ENCODE data around the gene NR1I3. TPM values are rescaled to one million over a fixed set of nuclear protein-coding genes. Genes with fewer than 3 reads are reported as not detected.

Gene NR1I3
- total RNA-seq, 1 experiment from 2014 or later: not detected

GRCh38 chr1:161198897-161199431 lies 39.0 kb downstream of the NR1I3 start, which contains the start of gene ADAMTS4:
TSS of gene ADAMTS4 (minus strand) at chr1:161199054. CDS start at chr1:161198627, 427 bp downstream.
- no peak for DNase-seq
- H3K27me3 ChIP-seq (ENCODE audit: low read length): no peaks in the 10 kb centered on the region
- H3K4me2 ChIP-seq (ENCODE audit: low read depth, low read length, poor library complexity, severe bottlenecking): no peak within 1 kb of the TSS
- no peaks in the 10 kb centered on the region for H3K9me2 ChIP-seq (replicated peaks; ENCODE audit: insufficient read depth, low read length)
- peaks cover 17% of the 10 kb centered on the region for H3K79me2 ChIP-seq (ENCODE audit: low read length)
- peaks cover 3% of the 10 kb centered on the region; the same call in 1 of the 2 replicates for H3K36me3 ChIP-seq (ENCODE audit: insufficient read depth, low read length)
- no peak within 1 kb of the TSS for H3K4me3 ChIP-seq (ENCODE audit: low read length)
- H3K27ac ChIP-seq (ENCODE audit: low read length): no peak within 1 kb of the TSS
- no peak within 1 kb of the TSS for H3K9ac ChIP-seq (ENCODE audit: low read length)
- peaks cover 35% of the 10 kb centered on the region for H3K4me1 ChIP-seq (ENCODE audit: low read length)
- no peaks in the 10 kb centered on the region for H4K20me1 ChIP-seq (ENCODE audit: insufficient read depth, low read depth, low read length)
- H3K9me3 ChIP-seq (ENCODE audit: low read length): no peaks in the 10 kb centered on the region
- H2AFZ ChIP-seq (ENCODE audit: low read length): no peak within 1 kb of the TSS

DNA sequence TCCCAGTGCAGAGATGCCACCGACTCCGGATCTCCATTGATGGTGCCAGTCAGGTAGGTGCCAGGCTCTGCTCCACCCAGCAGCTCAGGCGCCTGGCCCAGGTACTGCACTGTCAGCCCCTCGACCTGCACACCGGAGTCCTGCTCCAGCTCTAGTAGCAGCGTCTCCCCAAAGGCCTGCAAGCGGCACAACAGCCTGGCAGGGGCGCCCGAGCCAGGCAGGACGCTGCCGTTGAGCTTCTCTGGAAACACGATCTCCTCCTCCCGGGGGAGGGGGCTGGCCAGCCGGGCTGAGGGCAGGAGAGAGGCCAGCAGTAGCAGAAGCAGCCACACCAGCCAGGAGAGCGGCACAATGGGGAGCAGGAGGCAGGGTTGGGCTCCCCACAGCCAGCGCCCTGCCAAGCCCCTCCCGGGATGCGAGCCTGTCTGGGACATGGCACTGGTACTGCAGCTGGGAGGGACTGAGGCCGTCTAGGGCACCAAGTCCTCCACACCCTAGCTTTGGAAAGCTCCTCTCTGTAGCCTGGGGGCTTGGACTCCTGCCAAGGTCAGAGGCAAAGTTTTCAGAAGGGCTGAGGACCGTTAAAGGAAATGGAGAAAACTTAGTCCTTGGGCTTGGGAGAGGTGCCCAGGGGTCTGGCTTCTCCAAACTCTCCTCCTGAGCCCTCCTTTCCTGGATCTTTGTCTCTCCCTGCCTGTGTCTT lies 39.7 kb downstream of the NR1I3 start:
- H3K9me3 ChIP-seq (ENCODE audit: low read length): no peaks in the 10 kb centered on the region
- H3K79me2 ChIP-seq (ENCODE audit: low read length): peaks cover 10% of the 10 kb centered on the region
- no peak overlapping the region for H3K4me2 ChIP-seq (ENCODE audit: low read depth, low read length, poor library complexity, severe bottlenecking)
- no peak overlapping the region for H3K4me3 ChIP-seq (ENCODE audit: low read length)
- H3K9ac ChIP-seq (ENCODE audit: low read length): no peak overlapping the region
- H2AFZ ChIP-seq (ENCODE audit: low read length): no peak overlapping the region
- DNase-seq: no peak
- H3K4me1 ChIP-seq (ENCODE audit: low read length): peaks cover 29% of the 10 kb centered on the region
- no peaks in the 10 kb centered on the region for H3K36me3 ChIP-seq (ENCODE audit: insufficient read depth, low read length)
- H3K27ac ChIP-seq (ENCODE audit: low read length): no peak overlapping the region
- no peaks in the 10 kb centered on the region for H4K20me1 ChIP-seq (ENCODE audit: insufficient read depth, low read depth, low read length)
- no peaks in the 10 kb centered on the region for H3K27me3 ChIP-seq (ENCODE audit: low read length)
- H3K9me2 ChIP-seq (replicated peaks; ENCODE audit: insufficient read depth, low read length): no peaks in the 10 kb centered on the region

DNA sequence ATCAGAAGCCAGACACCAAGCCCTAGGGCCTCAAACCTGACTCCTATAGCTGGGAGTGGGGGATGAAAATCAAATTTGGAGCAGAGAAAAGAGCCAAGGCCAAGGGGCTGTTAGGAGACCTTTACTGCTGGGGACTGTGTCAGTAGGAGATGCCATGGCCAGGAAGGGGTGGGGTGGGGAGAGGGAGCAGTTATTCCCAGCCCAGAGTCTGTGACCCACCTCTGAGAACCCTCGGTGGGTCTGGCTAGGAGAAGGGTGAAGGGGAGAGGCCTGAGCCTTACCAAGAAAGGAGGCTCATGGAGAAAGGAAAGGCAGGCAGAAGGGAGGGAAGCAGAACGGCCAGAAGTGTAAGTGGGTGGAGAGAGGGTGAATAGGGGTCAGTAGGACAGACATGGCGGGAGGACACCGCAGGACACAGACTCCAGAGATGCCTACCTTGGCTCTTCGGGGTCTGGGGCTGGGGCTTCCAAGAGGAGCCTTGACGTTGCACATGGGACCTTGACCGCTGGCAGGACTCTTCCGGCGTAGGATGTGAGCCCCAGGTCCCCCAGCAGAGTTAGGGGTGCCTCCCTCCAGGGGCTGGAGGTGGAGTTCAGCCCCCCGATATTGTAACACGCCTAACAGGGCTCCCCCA lies 40.3 kb downstream of the NR1I3 start:
- Histone ChIP-seq H3K79me2 (ENCODE audit: low read length) (peaks cover 4% of the 10 kb centered on the region), H3K9ac (ENCODE audit: low read length) (no peak overlapping the region), H3K4me1 (ENCODE audit: low read length) (peaks cover 24% of the 10 kb centered on the region), H3K9me2 (replicated peaks; ENCODE audit: insufficient read depth, low read length) (no peaks in the 10 kb centered on the region), H3K36me3 (ENCODE audit: insufficient read depth, low read length) (no peaks in the 10 kb centered on the region), H3K27me3 (ENCODE audit: low read length) (no peaks in the 10 kb centered on the region), H3K27ac (ENCODE audit: low read length) (no peak overlapping the region), H2AFZ (ENCODE audit: low read length) (no peak overlapping the region), H3K9me3 (ENCODE audit: low read length) (no peaks in the 10 kb centered on the region), H3K4me2 (ENCODE audit: low read depth, low read length, poor library complexity, severe bottlenecking) (no peak overlapping the region), H4K20me1 (ENCODE audit: insufficient read depth, low read depth, low read length) (no peaks in the 10 kb centered on the region), H3K4me3 (ENCODE audit: low read length) (no peak overlapping the region)
- no peak for DNase-seq

DNA sequence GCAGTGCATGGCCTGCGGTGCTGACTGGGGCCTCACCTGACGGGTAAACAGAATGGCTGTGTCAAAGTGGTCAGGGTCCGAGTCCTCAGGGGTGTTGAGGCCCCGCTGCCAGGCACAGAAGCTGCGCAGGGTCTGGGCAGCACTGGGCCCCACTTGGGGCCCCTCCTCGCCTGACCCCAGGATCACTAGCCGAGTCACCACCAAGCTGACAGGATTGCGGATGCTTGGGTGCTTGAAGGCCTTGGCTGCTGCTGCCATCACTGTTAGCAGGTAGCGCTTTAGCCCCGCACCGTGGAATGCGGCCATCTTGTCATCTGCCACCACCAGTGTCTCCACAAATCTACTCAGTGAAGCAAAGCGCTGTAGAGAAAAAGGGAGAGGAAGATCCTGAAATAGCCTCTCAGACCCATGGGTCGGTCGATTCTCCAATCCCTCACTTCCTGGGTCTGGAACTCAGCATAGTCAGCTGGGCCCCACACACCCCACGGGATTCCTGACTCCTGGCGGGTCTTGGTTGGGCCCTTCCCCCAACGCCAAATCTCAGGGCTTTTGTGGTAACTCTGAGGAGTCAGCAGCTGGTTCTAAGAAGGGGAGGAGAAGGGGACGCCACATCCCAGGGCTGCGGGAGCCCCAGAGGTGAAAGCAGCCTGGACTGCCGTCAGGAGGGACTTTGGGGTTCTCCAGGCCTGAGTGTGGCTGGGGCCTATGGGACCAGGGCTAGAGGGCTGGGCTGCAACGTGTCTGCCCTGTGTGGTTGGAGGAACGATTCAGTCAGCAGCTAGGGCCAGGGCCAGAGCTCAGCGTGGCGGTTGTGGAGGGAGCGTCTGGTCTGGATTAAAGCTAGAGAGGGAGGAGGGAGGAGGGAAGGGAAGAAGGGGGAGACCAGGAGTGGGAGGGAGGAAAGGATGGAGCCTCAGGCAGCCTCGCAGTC lies 41.2 kb downstream of the NR1I3 start:
- Histone ChIP-seq H3K36me3 (ENCODE audit: insufficient read depth, low read length) (no peaks in the 10 kb centered on the region), H2AFZ (ENCODE audit: low read length) (no peak overlapping the region), H3K4me3 (ENCODE audit: low read length) (no peak overlapping the region), H3K9ac (ENCODE audit: low read length) (no peak overlapping the region), H3K9me3 (ENCODE audit: low read length) (no peaks in the 10 kb centered on the region), H3K27ac (ENCODE audit: low read length) (no peak overlapping the region), H3K4me1 (ENCODE audit: low read length) (peaks cover 27% of the 10 kb centered on the region), H3K4me2 (ENCODE audit: low read depth, low read length, poor library complexity, severe bottlenecking) (no peak overlapping the region), H3K9me2 (replicated peaks; ENCODE audit: insufficient read depth, low read length) (no peaks in the 10 kb centered on the region), H4K20me1 (ENCODE audit: insufficient read depth, low read depth, low read length) (no peaks in the 10 kb centered on the region), H3K79me2 (ENCODE audit: low read length) (no peaks in the 10 kb centered on the region), H3K27me3 (ENCODE audit: low read length) (no peaks in the 10 kb centered on the region)
- DNase-seq: no peak

GRCh38 chr1:161196111-161196510 lies 41.9 kb downstream of the NR1I3 start:
- no peaks in the 10 kb centered on the region for H3K79me2 ChIP-seq (ENCODE audit: low read length)
- H3K4me2 ChIP-seq (ENCODE audit: low read depth, low read length, poor library complexity, severe bottlenecking): no peak overlapping the region
- no peaks in the 10 kb centered on the region for H3K27me3 ChIP-seq (ENCODE audit: low read length)
- H3K9me2 ChIP-seq (replicated peaks; ENCODE audit: insufficient read depth, low read length): no peaks in the 10 kb centered on the region
- no peaks in the 10 kb centered on the region for H3K9me3 ChIP-seq (ENCODE audit: low read length)
- H3K27ac ChIP-seq (ENCODE audit: low read length): no peak overlapping the region
- peaks cover 20% of the 10 kb centered on the region for H3K4me1 ChIP-seq (ENCODE audit: low read length)
- H4K20me1 ChIP-seq (ENCODE audit: insufficient read depth, low read depth, low read length): no peaks in the 10 kb centered on the region
- H2AFZ ChIP-seq (ENCODE audit: low read length): no peak overlapping the region
- no peaks in the 10 kb centered on the region for H3K36me3 ChIP-seq (ENCODE audit: insufficient read depth, low read length)
- DNase-seq: no peak
- H3K4me3 ChIP-seq (ENCODE audit: low read length): no peak overlapping the region
- H3K9ac ChIP-seq (ENCODE audit: low read length): no peak overlapping the region

- Histone ChIP-seq H3K27ac (ENCODE audit: low read length) (peak overlapping the region; percentile 41), H3K4me2 (ENCODE audit: low read depth, low read length, poor library complexity, severe bottlenecking) (peak overlapping the region; percentile 36), H4K20me1 (ENCODE audit: insufficient read depth, low read depth, low read length) (no peaks in the 10 kb centered on the region), H3K9me3 (ENCODE audit: low read length) (no peaks in the 10 kb centered on the region), H3K4me1 (ENCODE audit: low read length) (peaks cover 18% of the 10 kb centered on the region), H3K36me3 (ENCODE audit: insufficient read depth, low read length) (no peaks in the 10 kb centered on the region), H3K9ac (ENCODE audit: low read length) (peak overlapping the region; percentile 23), H3K9me2 (replicated peaks; ENCODE audit: insufficient read depth, low read length) (no peaks in the 10 kb centered on the region), H3K79me2 (ENCODE audit: low read length) (no peaks in the 10 kb centered on the region), H2AFZ (ENCODE audit: low read length) (peak overlapping the region; percentile 95), H3K27me3 (ENCODE audit: low read length) (no peaks in the 10 kb centered on the region), H3K4me3 (ENCODE audit: low read length) (peak overlapping the region; percentile 7; the same call in 1 of the 2 replicates)
- peak; percentile 65 for DNase-seq
These were observed 42.8 kb downstream of the NR1I3 start for GRCh38 chr1:161195171-161195570.

DNA sequence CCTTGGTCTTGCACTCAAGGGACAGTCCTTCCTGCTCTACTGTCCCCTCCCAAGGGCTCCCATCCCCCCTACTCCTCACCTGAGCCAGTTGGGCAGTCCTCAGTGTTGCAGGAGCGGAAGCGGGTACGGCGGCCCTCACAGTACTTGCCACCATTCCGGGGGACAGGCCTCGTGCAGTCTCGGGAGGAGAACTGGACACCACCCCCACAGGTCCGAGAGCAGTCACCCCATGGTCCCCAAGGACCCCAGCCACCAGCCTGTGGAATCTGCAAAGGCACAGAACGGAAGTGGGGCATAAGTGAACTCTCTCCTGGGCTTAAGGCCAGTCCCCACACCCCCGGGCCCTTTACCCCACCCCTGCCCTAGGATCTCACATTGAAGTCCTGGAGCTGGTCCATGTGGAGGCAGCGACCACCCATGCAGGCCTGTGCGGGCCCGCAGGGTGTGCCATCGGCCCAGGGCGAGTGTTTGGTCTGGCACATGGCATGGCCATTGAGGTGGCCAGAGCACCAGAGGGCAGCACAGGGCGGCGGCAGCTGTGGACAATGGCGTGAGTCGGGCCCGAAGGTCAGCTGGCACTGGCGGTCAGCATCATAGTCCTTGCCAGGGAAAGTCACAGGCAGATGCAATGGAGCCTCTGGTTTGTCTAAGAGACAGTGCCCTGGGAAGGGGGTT lies 44.3 kb downstream of the NR1I3 start:
- Histone ChIP-seq H3K36me3 (ENCODE audit: insufficient read depth, low read length) (no peaks in the 10 kb centered on the region), H3K4me3 (ENCODE audit: low read length) (no peak overlapping the region), H3K9me2 (replicated peaks; ENCODE audit: insufficient read depth, low read length) (no peaks in the 10 kb centered on the region), H3K27ac (ENCODE audit: low read length) (no peak overlapping the region), H2AFZ (ENCODE audit: low read length) (no peak overlapping the region), H3K9ac (ENCODE audit: low read length) (no peak overlapping the region), H3K4me1 (ENCODE audit: low read length) (peaks cover 18% of the 10 kb centered on the region), H3K4me2 (ENCODE audit: low read depth, low read length, poor library complexity, severe bottlenecking) (no peak overlapping the region), H3K27me3 (ENCODE audit: low read length) (no peaks in the 10 kb centered on the region), H3K79me2 (ENCODE audit: low read length) (no peaks in the 10 kb centered on the region), H4K20me1 (ENCODE audit: insufficient read depth, low read depth, low read length) (no peaks in the 10 kb centered on the region), H3K9me3 (ENCODE audit: low read length) (no peaks in the 10 kb centered on the region)
- no peak for DNase-seq
